NCI-H526 (cell line): ENCODE data around the gene B9D1.
A peak's percentile ranks its signal among the peaks of the same experiment; 100 is the strongest.

Experiments
- DNase-seq, 2 experiments: peaks; one replicate each; lab custom pipeline; 2025; lab: John Stamatoyannopoulos, UW

The B9D1 gene

DNA sequence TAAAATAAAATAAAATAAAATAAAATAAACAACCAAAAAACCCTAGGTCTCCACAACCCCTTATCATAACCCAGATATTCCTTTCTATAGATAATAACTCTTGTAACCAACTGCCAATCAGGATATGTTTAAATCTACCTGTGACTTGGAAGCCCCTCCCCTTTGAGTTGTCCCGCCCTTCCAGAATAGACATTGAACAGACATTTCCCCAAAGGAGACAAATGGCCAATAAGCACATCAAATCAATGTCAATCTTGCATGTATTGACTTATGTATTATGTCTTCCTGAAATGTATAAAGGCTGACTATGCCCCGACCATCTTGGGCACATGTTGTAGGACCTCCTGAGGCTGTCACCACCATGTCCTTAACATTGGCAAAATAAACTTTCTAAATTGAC lies 14.3 kb upstream of the B9D1 start:
- peak; percentile 23 to 45 for DNase-seq

- DNase-seq, result no peak
These were observed 13.2 kb upstream of the B9D1 start for GRCh38 chr17:19375732-19376131.

DNA sequence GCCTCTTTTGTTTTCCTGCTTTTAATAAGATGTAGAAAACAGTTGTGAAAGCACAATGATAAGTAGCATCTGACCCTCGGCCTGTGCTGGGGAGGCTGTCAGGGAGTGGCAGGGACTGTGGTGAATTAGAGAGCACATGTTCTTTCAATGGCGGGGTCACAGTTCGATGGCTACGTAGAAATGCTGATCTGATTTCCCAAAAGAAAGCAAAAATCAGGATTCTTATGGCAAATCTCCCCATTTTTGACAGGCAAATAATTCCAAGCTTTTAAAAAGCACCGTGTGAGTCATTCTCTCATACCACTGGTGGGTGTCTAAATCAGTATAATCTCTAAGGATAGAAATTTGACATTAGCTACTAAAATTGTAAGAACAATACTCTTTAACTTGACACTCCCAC lies 11.6 kb upstream of the B9D1 start:
- no peak for DNase-seq

- no peak for DNase-seq
These were observed 10.5 kb upstream of the B9D1 start for GRCh38 chr17:19372866-19373504.

- no peak for DNase-seq
These were observed 9.9 kb upstream of the B9D1 start for GRCh38 chr17:19372439-19372838.

- no peak for DNase-seq
These were observed 9.5 kb upstream of the B9D1 start for GRCh38 chr17:19372011-19372370.

- DNase-seq, result no peak
These were observed 8.9 kb upstream of the B9D1 start for GRCh38 chr17:19371259-19372010.

DNA sequence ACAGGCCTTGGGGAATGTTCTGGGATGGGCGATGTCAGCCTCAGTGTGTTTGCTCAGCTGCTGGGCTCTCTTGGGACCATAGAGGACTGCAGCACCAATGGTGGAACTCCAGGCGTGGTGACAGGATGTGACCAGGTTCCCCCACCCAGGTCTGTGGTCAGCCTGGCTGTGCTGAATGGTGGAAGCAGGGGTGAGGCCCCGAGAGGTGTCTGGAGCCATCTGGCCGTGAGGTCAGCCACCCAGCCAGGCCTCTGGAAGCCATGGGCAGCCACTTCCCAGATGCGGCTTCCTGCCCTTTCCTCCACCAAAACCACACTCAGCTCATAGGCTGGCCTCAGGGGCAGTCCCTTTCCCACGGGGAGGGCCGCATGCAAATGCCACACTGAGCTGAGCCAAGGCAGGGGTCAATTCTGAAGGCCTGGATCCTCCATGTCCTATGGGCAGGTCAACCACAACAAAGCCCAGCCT lies 8.0 kb upstream of the B9D1 start:
- DNase-seq, result no peak

DNA sequence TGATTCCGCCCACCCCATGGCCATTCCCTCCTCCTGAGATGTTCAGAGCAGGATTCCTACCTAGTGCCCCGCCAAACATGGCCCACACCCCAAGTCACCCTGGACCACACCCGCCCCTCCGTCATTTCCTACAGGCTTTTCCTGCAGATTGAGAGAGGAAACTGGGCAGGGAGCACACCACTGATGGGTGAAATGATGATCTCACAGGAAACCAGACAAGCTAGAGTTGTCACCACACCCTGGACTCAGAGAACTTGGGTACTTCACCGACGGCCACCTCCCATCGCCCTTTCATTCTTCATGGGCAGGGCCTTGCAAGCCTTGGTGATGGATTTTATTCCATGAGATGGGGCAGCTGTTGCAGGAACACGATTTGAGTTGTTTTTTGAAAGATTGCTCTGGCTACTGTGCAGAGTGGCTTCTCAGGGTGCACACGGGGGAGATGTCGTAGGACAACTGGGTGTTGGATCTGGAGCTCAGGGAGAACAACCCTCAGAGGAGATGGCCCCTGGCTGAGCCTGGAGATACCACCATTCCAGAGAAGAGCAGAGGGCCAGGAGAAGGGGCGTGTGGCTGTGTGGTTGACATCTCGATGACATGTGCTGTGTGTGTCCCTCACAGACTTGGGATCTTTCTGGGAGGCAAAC lies 7.4 kb upstream of the B9D1 start:
- no peak for DNase-seq

DNA sequence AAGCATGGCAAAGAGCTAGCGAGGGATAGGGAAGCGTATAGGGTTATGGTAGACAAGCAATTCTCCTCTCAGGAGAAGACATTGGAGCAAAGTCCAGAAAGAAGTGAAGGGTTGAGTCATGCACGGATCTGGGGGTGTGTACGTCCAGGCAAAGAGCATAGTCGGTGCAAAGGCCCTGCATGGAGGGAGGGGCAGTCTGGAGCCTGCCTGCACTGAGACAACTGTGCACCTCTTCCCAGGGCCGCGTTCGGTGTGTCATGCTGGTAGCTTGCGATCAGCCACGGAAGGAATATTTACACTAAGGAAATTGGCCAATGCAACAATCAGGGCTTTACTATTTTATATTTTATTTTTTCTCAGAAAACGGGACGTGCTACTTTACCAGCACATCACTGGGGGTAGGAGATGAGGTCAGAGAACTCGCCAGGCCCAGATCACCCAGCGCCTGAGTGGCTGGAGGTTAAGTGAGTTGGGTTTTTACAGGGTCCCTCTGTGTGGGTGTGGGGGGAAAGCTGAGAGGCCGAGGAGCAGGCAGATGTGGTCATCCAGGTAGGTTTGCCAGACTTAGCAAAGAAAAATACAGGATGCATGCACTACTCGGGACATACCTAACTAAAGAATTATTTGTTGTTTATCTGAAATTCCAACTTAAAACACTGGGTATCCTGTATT lies 6.7 kb upstream of the B9D1 start:
- no peak for DNase-seq

DNA sequence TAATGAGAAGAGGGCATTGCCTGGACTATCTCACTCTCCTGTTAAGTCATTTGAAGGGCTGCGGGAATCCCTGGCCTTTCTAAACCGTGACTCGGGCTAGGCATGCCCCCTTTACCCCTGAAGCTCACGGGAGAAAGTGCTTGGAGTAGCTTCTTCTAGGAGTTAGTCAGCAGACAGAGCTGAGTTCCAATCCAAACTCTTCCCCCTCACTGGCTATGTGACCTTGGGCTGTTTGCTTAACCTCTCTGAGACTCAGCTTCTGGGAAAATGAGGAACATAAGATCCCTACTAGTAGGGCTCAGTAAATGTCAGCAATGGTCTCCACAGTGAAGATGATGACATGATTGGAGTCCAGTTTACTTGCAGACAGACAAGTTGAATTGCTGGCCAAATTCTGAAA lies 5.7 kb upstream of the B9D1 start:
- no peak for DNase-seq

- no peak for DNase-seq
These were observed 4.1 kb upstream of the B9D1 start for GRCh38 chr17:19366637-19366972.

DNA sequence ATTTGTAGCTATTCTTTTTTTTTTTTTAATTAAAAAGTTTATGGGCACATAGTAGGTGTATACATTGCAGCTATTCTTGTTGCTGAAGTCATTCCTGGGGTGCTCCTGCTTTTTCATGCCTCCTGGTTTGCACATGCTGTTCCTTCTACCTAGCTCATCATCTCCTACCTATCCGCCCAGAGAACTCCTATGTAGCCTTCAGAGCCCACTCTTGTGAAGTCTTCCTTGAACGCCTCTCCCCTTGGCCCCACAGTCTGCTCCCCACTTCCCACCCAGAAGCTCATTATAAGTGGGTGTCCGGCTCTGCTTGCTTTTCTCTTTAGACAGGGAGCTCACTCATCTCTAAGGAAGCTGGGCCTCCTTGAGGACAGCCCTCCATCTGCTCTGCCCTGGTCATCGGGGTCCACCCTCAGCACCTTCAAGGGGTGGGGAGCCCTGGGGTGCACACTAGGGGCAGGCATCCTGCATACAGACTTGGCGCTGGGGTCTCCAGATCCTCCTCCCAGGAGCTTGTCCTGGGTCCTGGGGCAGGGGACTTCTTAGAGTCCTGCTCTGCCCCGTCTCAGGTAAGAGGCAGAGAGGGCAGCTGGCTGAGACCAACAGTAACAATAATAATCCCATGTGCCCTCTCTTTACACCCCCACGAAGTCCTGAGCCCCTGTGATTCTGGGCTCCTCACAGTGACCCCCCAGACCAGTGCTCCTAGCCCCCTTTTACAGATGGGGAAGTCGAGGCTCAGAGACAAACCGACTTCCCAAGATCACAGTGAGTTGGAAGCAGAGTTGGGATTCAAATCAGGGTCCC lies 3.5 kb upstream of the B9D1 start:
- no peak for DNase-seq

- no peak for DNase-seq
These were observed 2.9 kb upstream of the B9D1 start for GRCh38 chr17:19365499-19365817.

- DNase-seq, result no peak
These were observed 2.4 kb upstream of the B9D1 start for GRCh38 chr17:19364699-19365498.

DNA sequence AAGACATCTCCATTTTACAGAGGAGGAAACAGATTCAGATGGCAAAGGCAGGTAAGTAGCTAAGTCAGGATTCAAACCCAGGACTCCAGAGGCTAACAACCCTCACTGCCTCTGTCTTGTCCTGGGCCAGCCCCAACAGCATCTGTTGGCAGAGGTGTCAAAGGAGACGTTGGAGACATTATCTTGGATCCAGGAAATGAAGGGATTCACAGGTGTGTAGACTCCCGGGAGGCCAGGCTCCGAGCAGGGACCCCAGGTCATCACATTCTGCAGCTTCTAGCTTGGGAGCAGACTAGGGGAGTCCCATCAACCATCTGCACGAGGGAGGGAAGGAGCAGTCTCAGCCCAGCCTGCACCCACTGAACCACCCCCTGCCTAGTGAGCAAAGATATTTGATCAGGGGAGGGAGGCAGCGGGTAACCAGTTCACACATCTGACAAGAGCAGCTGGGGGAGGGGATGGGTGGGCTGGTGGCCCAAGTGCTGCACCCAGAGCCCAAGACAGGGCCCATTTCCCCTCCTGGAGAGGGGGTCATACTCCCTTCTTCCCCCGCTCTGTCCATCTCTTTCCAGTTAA lies 1.0 kb upstream of the B9D1 start:
- DNase-seq, result no peak

DNA sequence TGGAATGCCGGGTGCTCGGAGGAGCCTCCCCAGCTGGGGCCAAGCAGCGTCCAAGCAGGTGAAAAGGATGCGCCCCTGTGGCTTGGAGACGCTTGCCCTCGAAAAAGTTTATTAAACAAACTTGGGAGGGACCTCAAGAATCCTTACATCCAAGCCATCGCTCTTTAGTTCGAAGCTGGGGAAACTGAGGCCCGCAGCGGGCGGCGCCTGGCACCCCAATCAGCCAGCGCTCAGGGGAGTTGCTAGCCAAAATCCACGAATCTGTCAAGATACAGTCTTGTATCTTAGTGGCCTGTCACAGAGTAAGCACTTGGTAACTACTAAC lies 553 bp upstream of the B9D1 start:
- DNase-seq, result no peak

DNA sequence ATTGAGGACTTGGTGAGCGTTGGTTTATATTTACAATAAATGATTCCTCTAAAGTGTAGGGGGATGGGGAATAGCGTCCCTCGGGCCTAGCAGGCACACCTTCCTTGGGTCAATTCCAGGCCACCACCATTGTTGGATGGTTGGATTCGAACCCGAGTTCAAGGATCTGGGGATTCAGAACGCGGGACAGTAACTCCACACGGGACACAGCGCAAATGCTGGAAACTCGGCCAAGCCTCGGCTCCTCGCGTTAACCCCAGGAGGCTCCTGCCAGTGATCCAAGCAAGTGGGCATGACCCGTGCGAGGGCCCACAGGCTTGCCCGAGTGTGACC lies 613 bp downstream of the B9D1 start:
- no peak for DNase-seq

DNA sequence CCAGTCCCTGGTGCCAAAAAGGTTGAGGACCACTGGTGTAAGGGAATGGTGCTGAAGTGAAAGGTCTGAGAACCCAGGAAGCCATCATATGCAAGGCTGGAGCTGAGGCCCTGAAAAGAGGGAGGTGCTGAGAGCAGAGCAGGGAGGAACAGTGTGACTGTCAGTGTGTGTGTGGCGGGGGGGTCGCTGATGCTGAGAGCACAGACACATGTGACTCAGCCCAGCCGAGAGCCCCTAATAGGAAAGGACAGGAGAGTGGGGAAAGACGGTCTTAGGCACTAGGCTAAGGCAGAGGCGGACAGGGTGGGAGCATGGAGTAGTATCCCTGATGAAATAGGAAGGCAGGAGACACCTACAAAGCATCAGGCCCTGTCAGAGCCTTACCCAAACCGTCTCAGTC lies 1.2 kb downstream of the B9D1 start:
- DNase-seq, result no peak

DNA sequence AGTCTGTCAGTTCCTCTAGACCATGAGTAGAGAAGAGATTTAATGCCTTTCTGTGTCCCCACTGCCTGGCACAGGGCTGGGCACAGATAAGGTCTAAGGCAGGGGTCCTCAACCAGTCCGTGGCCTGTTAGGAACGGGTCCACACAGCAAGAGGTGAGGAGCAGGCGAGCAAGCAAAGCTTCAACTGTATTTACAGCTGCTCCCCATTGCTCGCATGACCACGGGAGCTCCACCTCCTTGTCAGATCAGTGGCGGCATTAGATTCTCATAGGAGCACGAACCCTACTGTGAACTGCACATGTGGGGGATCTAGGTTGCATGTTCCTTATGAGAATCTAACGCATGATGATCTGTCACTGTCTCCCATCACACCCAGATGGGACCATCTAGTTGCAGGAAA lies 1.8 kb downstream of the B9D1 start:
- DNase-seq, result no peak

- DNase-seq, result no peak
These were observed 2.7 kb downstream of the B9D1 start for GRCh38 chr17:19359856-19360255.
